K562 (cell line): ENCODE data around the gene ZNF593OS. TPM values are rescaled to one million over a fixed set of nuclear protein-coding genes. Genes with fewer than 3 reads are reported as not detected.

ENCODE experiments used
- ATAC-seq: fragments of 200-7000 bp; cut with Tn5 transposase; 3 replicates; pipeline ENCODE4 v1.9.1; 2020; ENCODE audit warnings: moderate library complexity
- BruUV-seq: library from RNA; stranded (reverse); fragments of 400-500 nt; replicated peaks from 2 replicates; lab custom pipeline; 2021; lab: Mats Ljungman, UMichigan
- CTCF ChIA-PET: fragments of 300-600 bp; formaldehyde crosslinking; extraction: SDS; loops from one replicate; lab custom pipeline; 2021; ENCODE audit warnings: low intra/inter-chr PET ratio; lab: Yijun Ruan, JAX
- POLR2A ChIA-PET: fragments of 300-600, 350-650 bp; sonication (Branson Sonifier 250); formaldehyde crosslinking; extraction: SDS; loops from one replicate; lab custom pipeline; 2021; ENCODE audit warnings: antibody characterized with exemption, inconsistent platforms; lab: Yijun Ruan, JAX
- DNase-seq, 4 experiments: peaks; one replicate each; pipeline versions ENCODE4 v3.0.0 to v3.0.0-alpha.2; 2011 to 2018; ENCODE audit warnings: low spot score in 3 of 4, mixed read lengths in 3 of 4; ENCODE audit errors: extremely low read depth in 1 of 4
- FAIRE-seq: peaks from 2 replicates; lab custom pipeline; 2011; peaks lifted over from hg19 to GRCh38; lab: Jason Lieb, UNC
- H2AFZ ChIP-seq: 2 replicates; pipeline ENCODE4 v1.6.0; 2011; ENCODE audit warnings: low read depth, low read length, control low read depth, inconsistent platforms
- H3K27ac ChIP-seq: fragments of 200-600 bp; 3 replicates; pipeline ENCODE4 v1.8.0; 2011; ENCODE audit warnings: low read depth, mild to moderate bottlenecking, control low read depth, inconsistent platforms, low read length, moderate library complexity, mixed read lengths; ENCODE audit errors: extremely low read depth
- H3K27me3 ChIP-seq, 2 experiments: fragments of 300-600 bp in 1 of 2; 2 replicates in 1 of 2; 3 replicates in 1 of 2; pipeline versions ENCODE4 v1.6.0 to v1.8.0; 2011; ENCODE audit warnings: inconsistent platforms in 2 of 2, low read length in 2 of 2, mild to moderate bottlenecking in 1 of 2, mixed read lengths in 1 of 2, moderate library complexity in 1 of 2; ENCODE audit not compliant: control insufficient read depth in 2 of 2, insufficient read depth in 2 of 2
- H3K36me3 ChIP-seq: fragments of 300-600 bp; 3 replicates; pipeline ENCODE4 v1.8.0; 2011; ENCODE audit warnings: mild to moderate bottlenecking, low read length, inconsistent platforms; ENCODE audit not compliant: control insufficient read depth, insufficient read depth
- H3K4me1 ChIP-seq, 2 experiments: fragments of 200-600 bp in 1 of 2; replicated peaks in 1 of 2; 2 replicates in 1 of 2; 3 replicates in 1 of 2; pipeline versions ENCODE4 v1.5.1 to v1.8.0; 2011; ENCODE audit warnings: inconsistent platforms in 2 of 2, low read length in 2 of 2, mild to moderate bottlenecking in 1 of 2, mixed read lengths in 1 of 2, moderate library complexity in 1 of 2; ENCODE audit not compliant: control insufficient read depth in 2 of 2, insufficient read depth in 2 of 2
- H3K4me2 ChIP-seq: 2 replicates; pipeline ENCODE4 v1.6.1; 2011; ENCODE audit warnings: low read length, control low read depth, inconsistent platforms, mixed read lengths; ENCODE audit not compliant: insufficient read depth
- H3K4me3 ChIP-seq: fragments of 200-600 bp; sonication (generic), shearing (Covaris generic); 2 replicates; pipeline ENCODE4 v1.5.1; 2016; ENCODE audit warnings: control low read depth, inconsistent platforms
- H3K79me2 ChIP-seq: fragments of 200-600 bp; 3 replicates; pipeline ENCODE4 v1.8.0; 2011; ENCODE audit warnings: low read length, inconsistent platforms; ENCODE audit not compliant: control insufficient read depth, insufficient read depth
- H3K9ac ChIP-seq, 2 experiments: 2 replicates each; pipeline versions ENCODE4 v1.6.0 to v1.6.1; 2011; ENCODE audit warnings: low read depth in 2 of 2, low read length in 2 of 2, control low read depth in 1 of 2, inconsistent platforms in 1 of 2, mild to moderate bottlenecking in 1 of 2, mixed read lengths in 1 of 2; ENCODE audit not compliant: insufficient read depth in 1 of 2
- H3K9me1 ChIP-seq: one replicate; pipeline ENCODE4 v1.6.0; 2011; ENCODE audit warnings: inconsistent platforms, mild to moderate bottlenecking, low read length, moderate library complexity; ENCODE audit not compliant: control insufficient read depth, insufficient read depth
- H3K9me3 ChIP-seq: replicated peaks from 2 replicates; pipeline ENCODE4 v1.5.1; 2011; ENCODE audit warnings: low read depth, low read length, inconsistent platforms; ENCODE audit not compliant: control insufficient read depth, insufficient read depth
- H4K20me1 ChIP-seq: replicated peaks from 2 replicates; pipeline ENCODE4 v1.6.1; 2011; ENCODE audit warnings: low read length, inconsistent platforms, mixed read lengths; ENCODE audit not compliant: control insufficient read depth, insufficient read depth
- ARID1B ChIP-seq: fragments of 450-650 bp; IDR thresholded peaks from 2 replicates; pipeline ENCODE4 v1.6.1; 2016; ENCODE audit warnings: antibody characterized with exemption, mild to moderate bottlenecking, inconsistent platforms
- CTBP1 ChIP-seq: fragments of 450-650 bp; IDR thresholded peaks from 2 replicates; pipeline ENCODE4 v1.6.1; 2016; ENCODE audit warnings: borderline replicate concordance
- DACH1 ChIP-seq: fragments of 450-650 bp; IDR thresholded peaks from 2 replicates; pipeline ENCODE4 v1.6.1; 2018; ENCODE audit not compliant: partially characterized antibody
- NRF1 ChIP-seq, 2 experiments: fragments of 450-650 bp; IDR thresholded peaks in 1 of 2; conservative IDR thresholded peaks in 1 of 2; 2 replicates each; pipeline ENCODE4 v1.6.1; 2014; ENCODE audit warnings: mild to moderate bottlenecking in 2 of 2
- PTTG1 ChIP-seq: fragments of 450-650 bp; IDR thresholded peaks from 2 replicates; pipeline ENCODE4 v1.6.1; 2016; ENCODE audit warnings: low read depth, mild to moderate bottlenecking, missing genetic modification characterization, missing compliant biosample characterization
- TRIM28 ChIP-seq: fragments of 450-650 bp; IDR thresholded peaks from 2 replicates; pipeline ENCODE4 v1.6.1; 2017
- ZBTB2 ChIP-seq: fragments of 450-650 bp; IDR thresholded peaks from 2 replicates; pipeline ENCODE4 v1.6.1; 2016; ENCODE audit warnings: antibody characterized with exemption
- WGBS: fragments of 100-300 bp; shearing (Covaris generic); methylation state at CpG from one replicate; pipeline ENCODE4 v1.1.6; 2016; ENCODE audit warnings: low coverage, mixed read lengths; ENCODE audit not compliant: insufficient coverage; ENCODE audit errors: missing lambda C conversion rate; 5-methylcytosine and 5-hydroxymethylcytosine counted together
- in situ Hi-C: fragments of 300-500 bp; cut with MboI; formaldehyde crosslinking; loops from 4 replicates; pipeline ENCODE4 v1.15.0; 2018; ENCODE audit warnings: inconsistent platforms, mixed read lengths
- intact Hi-C: fragments of 100-400 bp; cut with micrococcal nuclease; formaldehyde crosslinking; loops from 2 replicates; pipeline ENCODE4 v1.14.2; 2022
- polyA plus RNA-seq, 8 experiments: library from polyadenylated mRNA; depleted of rRNA in 4 of 8; stranded (reverse) in 5 of 8; unstranded in 3 of 8; fragments of >200 nt; fragmentation: Nextera tagmentation in 2 of 8; fragmentation: Illumina TruSeq in 1 of 8; extraction: Ambion mirVana in 2 of 8; extraction: Trizol in 1 of 8; gene quantifications; 2 replicates each; pipeline versions ENCODE4 v1.2.1 to v1.2.3, GENCODE V29; 2011 to 2014; ENCODE audit warnings: inconsistent platforms in 1 of 8, missing spikeins in 1 of 8
- total RNA-seq, 7 experiments: library from RNA; depleted of rRNA in 6 of 7; stranded (reverse); fragments of >200 nt in 6 of 7; fragmentation: Illumina TruSeq in 2 of 7; extraction: Trizol in 2 of 7; gene quantifications; 2 replicates each; pipeline versions ENCODE4 v1.2.1 to v1.2.3, GENCODE V29; 2011 to 2021; ENCODE audit warnings: low replicate concordance in 1 of 7
- TF ChIP-seq, protein P1 (sequence below): IDR thresholded peaks from 2 replicates; pipeline ENCODE4 v1.6.1; 2011; ENCODE audit not compliant: insufficient read length; ENCODE audit errors: extremely low read depth

The ZNF593OS gene
- total and polyA plus RNA-seq, 9 of the 15 experiments (the other 6 are each of a cell fraction or from before 2014, with no cell fraction given) = 0.24 to 0.27 TPM; not detected in 7

- H2AFZ ChIP-seq = no peak overlapping the region
- no TSS peak for BruUV-seq
- H3K9me3 ChIP-seq = no peaks in the 10 kb centered on the region
- no peak for TF ChIP-seq DACH1
- no peak for TF ChIP-seq CTBP1
- no peak for TF ChIP-seq ARID1B
- no peak for TF ChIP-seq PTTG1 (tag)
- TF ChIP-seq, protein P1, sequence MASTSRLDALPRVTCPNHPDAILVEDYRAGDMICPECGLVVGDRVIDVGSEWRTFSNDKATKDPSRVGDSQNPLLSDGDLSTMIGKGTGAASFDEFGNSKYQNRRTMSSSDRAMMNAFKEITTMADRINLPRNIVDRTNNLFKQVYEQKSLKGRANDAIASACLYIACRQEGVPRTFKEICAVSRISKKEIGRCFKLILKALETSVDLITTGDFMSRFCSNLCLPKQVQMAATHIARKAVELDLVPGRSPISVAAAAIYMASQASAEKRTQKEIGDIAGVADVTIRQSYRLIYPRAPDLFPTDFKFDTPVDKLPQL = no peak
- TF ChIP-seq NRF1 (conservative IDR thresholded peaks at IDR 0.05 in 1 of 2, IDR thresholded peaks at IDR 0.05 in 1 of 2) = no peak
- no peak for TF ChIP-seq ZBTB2
- no peak for TF ChIP-seq TRIM28
- intact Hi-C loops (no loop called here), in situ Hi-C loops (no loop called here)
- no peaks in the 10 kb centered on the region for H4K20me1 ChIP-seq
- H3K27ac ChIP-seq = no peak overlapping the region
- H3K79me2 ChIP-seq = peaks cover 21% of the 10 kb centered on the region
- DNase-seq (no peak), ATAC-seq (no peak), FAIRE-seq (peak; percentile 48)
- peaks cover 27 to 50% of the 10 kb centered on the region in 2 experiments for H3K4me1 ChIP-seq
- H3K9ac ChIP-seq = peak overlapping the region in 1 of 2 experiments; percentile 21; a peak in 1 of 4 replicates
- no peak overlapping the region for H3K4me3 ChIP-seq
- H3K4me2 ChIP-seq = no peak overlapping the region
- WGBS = 28% methylated on average over 4 of the region's 4 CpGs
- H3K36me3 ChIP-seq = peaks cover 14% of the 10 kb centered on the region; the same call in 1 of the 3 replicates
- POLR2A ChIA-PET = interaction anchor here (0.8 kb wide), 1 partner anchor 60 kb away, joined by 3 read pairs; no protein-coding TSS in a partner anchor
- peaks cover 4% of the 10 kb centered on the region for H3K9me1 ChIP-seq
- H3K27me3 ChIP-seq = no peaks in the 10 kb centered on the region
- CTCF ChIA-PET = interaction anchor here (0.7 kb wide), 1 partner anchor 20 kb away, joined by 3 read pairs; no protein-coding TSS in a partner anchor
Observed at GRCh38 chr1:26166719-26167281, 4.8 kb downstream of the ZNF593OS start.
